ENCODE results near the gene IFIT2.
"Not testable (repeated sequence)": the region's sequence is repeated elsewhere in the genome, so short reads cannot be mapped to it uniquely, and the experiment has no call there.

The IFIT2 gene, protein sequence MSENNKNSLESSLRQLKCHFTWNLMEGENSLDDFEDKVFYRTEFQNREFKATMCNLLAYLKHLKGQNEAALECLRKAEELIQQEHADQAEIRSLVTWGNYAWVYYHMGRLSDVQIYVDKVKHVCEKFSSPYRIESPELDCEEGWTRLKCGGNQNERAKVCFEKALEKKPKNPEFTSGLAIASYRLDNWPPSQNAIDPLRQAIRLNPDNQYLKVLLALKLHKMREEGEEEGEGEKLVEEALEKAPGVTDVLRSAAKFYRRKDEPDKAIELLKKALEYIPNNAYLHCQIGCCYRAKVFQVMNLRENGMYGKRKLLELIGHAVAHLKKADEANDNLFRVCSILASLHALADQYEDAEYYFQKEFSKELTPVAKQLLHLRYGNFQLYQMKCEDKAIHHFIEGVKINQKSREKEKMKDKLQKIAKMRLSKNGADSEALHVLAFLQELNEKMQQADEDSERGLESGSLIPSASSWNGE

DNA sequence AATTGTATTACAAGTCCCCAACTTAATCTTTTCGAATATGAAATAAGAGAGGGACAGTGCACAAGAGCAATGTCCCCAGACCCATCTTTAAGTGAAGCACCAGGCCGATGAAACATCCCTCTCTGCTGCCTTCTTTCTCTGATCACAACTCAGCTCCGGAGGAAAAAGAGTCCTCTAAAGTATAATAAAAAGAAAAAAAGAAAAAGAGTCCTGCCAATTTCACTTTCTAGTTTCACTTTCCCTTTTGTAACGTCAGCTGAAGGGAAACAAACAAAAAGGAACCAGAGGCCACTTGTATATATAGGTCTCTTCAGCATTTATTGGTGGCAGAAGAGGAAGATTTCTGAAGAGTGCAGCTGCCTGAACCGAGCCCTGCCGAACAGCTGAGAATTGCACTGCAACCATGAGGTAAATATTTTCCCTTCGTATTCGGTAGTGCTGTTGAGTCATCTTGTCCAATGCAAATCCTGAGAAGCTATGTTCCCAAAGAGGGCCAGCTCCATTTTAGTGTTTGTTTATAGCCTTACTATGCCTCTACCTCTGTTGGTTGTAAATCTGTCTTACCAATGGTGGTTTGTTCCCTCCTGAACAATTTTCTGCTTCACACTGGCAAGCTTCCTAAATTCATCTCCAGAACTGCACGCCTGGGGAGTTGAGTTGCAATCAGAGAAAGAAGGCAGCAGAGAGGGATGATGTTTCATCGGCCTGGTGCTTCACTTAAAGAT, at the start of gene IFIT2:
IFIT2 (plus strand) TSS at position 326 of the 725 bp plus-strand sequence; CDS start at position 404, 78 bp downstream.
- DNase-seq, result peak; percentile 22

DNA sequence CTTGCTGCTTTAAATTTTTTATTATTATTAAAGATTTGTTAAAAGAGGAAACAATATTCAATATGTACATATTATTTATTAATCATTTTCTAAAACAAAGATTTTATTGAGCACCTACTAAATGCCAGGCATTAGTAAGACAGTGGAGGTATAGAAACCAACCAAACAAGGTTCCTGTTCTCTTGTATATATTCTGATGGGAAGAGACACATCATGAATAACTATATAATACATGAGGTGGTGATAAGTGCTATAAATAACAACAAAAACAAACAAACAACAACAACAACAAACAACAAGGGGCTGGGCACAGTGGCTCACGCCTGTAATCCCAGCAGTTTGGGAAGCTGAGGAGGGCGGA, 49.6 kb upstream of the IFIT2 start:
- DNase-seq, result no peak

DNA sequence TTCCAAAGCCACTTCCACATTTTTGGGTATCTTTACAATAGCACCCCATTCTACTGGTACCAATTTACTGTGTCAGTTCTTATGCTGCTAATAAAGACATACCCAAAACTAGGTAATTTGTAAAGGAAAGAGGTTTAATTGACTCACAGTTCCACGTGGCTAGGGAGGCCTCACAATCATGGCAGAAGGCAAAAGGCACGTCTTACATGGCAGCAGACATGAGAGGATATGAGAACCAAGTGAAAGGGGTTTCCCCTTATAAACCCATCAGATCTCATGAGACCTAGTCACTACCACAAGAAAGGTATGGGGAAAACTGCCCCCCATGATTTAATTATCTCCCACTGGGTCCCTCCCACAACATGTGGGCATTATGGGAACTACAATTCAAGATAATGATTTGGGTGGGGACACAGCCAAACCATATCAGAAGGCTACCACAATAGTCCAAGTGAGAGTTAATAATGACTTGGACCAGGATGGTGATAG, 46.7 kb upstream of the IFIT2 start:
- not testable (repeated sequence) for DNase-seq

DNA sequence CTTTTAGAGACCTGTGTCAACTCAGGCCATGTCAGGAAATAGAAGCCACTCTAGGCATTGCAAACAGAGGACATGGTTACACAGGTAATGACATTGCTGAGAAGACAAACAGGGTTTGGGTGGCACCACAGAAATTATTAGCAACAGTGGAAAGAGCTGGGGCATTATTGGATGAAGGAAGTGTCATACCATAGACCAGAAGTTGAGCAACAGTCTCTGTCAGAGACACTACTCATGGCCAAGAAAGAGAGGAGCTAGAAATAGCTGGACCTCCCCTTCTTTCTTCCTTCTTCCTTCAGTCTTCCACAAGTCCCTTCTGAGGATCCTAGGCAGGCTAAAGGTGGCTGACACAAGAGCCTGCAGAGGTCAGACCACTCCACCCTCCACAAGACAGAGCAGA, 46.1 kb upstream of the IFIT2 start:
- DNase-seq, result no peak

DNA sequence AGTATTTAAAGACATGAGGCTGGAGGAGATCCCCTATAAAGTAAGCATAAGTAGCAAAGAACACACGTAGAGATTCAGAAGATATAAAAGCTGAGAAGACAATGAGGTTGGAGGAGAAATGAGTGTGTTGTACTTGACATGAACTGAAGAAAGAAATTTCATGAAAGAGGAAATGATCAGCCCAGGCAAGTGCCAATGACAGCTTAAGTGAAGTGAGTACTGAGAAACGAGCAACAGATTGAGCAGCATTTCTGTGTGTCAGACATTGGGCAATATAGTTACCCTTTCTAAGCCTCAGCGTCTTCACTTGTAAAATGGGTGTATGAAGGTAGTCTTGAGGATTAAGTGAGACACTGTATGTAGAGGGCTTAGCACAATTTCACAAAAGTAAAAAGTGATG, 45.5 kb upstream of the IFIT2 start:
- DNase-seq, result no peak

DNA sequence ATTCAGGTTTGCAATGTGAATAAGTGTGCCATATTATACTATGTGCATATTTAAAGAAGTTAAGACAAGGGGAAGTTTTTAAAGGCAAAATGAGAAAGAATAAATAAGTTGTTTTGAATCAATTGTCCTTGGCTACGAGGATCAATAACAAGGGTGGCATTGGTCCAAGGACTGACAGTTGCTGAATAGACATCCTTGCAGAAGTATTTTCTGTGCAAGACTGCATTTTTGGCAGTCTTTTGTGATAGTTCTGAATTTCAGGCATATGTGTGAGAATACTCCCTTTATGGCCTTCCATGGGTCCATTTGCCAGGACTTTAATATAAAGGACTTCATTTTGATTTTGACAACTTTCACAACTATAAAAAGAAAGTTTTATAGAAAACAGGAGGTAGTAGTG, 44.9 kb upstream of the IFIT2 start:
- no peak for DNase-seq

DNA sequence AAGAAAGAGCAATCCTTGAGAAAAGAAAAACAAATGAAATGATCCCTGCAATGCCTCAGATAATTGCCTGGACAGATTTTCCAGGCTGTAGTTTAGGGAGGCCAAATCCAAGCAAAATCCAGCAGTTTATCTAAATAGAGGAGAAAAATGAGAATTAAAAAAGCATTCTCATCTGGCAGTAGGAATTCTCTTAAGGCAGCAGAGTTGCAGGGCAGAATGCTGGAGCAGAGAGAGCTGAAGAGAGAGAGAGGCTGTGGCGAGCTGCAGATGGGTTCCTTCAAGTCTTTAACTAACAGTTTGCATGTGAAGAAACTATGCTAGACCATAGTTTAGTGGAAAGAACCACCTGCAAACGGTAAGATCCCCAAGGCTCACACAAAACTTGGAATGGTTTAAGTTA, 44.3 kb upstream of the IFIT2 start:
- no peak for DNase-seq

DNA sequence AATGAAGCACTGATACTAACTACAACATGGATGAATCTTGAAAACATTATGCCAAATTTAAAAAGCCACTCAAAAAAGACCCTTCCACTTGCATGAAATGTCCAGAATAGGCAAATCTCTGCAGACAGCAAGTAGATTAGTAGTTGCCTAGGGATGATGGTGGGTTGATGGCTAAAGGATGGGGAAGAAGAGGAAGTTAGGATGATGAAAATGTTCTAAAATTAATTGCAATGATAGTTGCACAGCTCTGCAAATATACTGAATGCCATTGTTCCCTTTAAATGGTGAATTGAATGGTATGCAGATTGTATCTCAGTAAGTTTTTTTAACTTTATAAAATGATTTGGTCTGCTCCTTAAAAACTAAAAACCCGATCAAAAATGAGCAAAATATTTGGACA, 43.0 kb upstream of the IFIT2 start:
- DNase-seq, result no peak

DNA sequence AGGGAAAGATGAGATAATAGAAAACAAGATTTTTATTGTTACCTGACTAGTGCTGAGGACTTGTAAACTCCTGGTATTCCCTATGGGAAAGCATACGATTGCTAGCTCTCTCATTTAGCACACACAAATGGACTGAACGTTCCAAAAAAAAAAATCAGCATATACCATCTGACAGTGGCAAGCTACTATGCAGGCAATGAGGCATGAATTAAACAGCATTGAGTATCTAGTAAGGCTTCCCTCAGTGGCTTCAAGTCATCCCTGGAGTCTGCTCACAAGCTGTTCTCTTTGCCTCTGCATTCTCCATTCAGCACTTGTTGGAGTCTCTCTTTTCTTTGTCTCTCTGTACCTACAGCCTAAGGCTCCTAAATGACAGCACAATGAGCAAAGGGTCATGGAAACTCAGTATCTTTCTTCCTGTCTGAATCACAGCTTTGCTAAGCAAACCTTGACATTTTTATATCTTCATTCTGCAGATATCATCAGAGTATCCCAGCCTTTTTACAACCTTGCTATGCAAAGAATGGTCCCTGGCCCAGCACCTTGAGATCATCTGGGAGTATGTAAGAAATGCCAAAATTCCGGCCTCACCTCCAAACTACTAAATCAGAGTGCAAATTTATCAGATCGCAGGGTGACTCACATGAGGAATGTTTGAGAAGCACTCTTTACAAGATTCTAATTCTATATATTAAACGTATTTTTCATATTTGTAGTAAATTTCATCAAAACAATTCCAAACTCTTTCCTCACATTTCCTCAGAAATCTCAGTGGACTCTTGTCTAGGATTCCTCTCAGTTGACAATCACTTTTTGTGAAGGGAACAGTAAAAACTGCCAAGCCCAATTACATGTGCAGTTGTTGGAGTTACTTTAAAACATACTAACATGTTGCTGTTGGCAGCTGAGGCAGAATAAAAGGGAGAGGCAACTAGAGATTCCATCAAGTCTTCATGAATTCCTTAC, 39.5 kb upstream of the IFIT2 start:
- DNase-seq, result no peak

DNA sequence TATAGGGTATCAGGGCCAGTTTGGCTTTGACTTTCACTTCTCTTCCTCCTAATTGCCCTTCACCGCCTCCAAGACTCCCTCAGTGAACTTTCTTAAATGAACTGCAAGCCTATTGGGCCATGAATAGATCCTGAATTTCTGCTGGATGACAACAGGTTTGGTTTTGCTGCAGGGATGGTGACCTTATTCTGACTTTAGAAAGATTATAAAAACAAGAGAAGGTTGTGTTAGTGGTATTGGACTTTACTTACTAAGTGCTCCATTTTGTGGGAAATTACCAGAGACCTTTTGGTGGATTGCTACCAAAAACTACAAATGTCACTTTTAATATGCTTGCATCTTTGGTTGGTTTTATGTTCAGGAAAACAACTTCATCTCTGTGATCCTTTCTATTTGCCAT, 38.8 kb upstream of the IFIT2 start:
- no peak for DNase-seq

DNA sequence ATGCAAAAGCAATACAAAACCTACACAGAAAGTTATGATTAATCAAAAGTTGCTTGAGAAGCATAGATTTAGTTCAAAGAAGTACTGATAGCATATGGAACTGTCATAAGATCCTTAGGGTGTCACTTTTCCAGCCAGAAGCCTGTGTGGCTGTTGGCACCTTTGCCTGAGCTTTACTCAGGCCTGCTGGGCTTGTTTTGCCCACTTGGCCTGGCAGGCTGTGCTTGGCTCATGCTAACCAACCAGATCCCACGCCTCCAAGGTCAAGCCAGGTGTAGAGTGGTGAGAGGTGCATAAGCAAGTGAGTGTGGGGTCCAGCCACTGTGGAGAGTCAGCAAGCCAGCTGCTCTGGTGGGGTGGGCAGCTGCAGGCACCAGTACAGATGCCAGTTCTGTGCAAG, 38.3 kb upstream of the IFIT2 start:
- no peak for DNase-seq

DNA sequence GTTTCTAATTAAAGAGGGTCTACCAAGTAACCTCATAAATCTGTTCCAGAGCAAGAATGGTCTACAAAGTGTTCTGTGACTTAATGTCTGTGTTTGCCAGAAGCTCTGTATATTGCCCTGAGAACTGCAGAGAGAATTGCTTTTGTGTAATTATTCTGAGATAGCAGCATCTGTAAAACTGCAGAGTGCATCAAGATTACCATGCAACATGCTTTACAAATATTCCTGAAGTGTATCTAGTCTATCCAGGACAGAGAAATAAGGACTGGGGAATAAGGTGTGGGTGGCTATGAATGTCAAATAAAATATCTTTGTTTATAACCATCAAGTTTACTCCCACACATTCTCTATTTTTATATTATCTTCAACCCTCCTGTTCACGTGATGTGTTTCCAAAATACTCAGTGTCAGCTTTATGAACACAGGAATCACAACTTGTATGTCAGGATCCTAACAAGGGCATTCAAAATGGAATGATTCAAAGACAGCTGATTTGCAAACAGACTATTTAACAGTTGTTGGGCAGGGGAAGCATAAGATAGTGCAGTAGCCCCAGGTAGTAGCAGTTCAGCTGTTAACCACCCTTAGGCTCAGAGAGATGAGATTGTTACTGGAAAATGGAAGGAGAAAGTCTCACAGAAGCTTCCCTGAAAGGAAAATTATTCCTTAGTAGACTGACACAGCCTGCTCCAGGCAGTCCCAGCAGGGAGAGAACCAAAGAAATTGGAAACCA, 35.0 kb upstream of the IFIT2 start:
- no peak for DNase-seq

DNA sequence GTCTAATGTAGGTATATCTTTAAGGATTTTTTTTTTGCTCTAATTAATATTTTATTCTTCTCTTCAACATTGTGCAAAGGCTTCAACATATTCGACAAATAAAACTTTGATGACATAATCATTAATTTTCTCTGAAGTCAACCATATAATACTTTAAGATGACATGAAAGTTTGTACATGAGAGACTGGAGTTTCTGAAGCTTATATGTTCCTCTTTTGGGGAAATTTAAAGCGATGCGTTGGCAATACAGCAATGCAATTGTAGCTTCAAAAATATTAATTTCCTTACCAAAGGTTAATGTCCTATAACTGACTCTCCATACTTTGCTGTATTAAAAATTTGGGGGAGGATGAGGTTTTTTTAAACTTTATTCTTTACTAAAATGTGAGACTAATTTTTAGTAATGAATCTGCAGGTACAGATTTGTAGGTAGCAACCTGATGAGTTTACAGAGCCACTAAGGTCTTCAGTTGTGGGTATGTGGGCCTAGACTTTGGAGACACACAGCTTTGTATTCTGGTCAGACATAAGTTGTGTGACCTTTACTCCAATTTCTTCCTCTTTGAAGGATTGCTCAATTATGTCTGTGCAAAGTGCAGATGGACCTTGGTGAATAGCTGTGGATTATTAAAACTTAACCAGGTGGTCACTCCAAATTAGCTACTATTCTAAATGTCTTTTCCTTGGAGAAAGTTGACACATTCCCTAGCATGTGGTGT, 32.3 kb upstream of the IFIT2 start:
- no peak for DNase-seq

DNA sequence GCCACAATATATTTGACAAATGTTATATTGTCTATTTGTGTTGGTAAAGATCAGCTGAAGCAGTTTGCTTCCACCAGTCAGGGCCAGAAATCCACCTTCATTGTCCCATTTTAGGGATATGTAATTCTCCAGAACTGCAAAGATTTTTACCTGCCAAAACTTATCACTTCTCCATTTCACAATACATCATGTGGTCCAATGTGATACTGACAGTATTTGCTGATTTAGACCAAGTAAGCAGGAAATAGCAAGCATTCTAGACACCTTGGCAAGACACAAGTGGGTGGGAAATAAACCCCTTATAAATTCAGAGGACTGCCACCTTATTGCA, 31.7 kb upstream of the IFIT2 start:
- DNase-seq, result no peak

DNA sequence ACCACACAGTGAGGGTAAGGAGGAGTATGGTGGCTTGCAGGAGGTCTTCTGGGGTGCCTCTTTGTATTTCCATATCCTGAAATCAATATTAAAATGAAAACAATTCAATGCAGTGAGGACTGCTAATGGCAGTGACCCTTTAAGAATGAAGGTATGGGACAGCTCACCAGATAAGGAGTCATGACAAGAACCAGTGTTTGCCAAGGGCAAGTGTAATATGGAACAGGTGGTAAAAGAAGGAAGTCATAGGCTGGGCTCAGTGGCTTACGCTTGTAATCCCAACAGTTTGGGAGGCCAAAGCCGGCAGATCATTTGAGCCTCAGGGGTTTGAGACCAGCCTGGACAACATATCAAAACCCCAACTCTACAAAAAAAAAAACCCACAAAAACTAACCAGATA, 30.3 kb upstream of the IFIT2 start:
- DNase-seq, result no peak

DNA sequence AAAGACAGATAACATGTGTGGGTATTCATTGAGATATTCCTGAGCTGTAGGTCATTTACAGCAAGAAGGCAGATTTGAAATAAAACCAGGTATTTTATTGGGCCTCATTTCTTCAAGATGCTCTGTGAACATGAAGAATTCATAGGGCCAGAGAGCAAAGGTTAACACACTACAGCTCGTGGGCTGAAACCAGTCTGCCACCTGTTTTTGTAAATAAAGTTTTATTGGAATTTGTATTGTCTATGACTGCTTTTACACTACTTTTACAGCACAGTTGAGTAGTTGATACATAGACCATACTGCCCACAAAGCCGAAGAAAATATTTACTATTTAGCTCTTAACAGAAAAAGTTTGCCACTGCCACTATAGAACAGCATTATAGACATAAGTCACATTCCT, 28.2 kb upstream of the IFIT2 start:
- no peak for DNase-seq

DNA sequence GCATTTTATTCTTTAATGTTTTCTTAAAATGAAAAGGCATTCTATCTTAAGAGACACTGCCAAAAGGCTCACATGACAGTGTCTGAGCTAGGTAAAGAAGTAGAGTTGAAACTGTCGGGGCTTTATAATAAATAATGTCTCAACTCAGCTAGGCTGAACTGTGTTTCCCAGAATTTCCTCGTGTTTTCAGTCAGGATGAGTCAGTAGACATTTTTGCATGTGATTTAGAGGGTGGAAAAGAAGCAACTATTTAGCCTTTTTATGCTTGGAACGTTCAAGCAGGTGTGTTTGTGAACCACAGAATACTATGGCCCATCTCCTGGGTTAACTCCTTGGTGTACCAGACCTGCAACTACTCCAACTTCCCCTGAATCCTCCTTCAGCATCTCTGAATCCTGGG, 26.9 kb upstream of the IFIT2 start:
- no peak for DNase-seq

DNA sequence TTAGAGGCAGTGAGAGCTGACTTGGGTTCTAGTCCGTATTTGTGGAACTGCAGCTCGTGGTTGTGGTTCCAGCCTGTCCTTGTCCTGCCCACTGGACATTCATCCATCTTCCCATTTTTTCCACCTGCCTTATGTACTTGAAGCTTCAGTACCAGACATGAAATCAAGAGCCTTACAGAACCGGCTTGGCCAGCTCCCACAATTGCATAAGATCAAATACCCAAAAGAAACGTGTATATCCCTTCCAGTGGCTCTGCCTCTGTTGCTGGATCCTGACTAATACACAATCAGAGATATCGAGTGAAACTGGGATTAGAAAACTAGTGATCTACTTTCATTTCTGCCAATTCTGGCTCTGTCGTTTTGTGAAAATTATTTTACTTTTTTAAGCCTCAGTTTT, 26.5 kb upstream of the IFIT2 start:
- DNase-seq, result no peak

DNA sequence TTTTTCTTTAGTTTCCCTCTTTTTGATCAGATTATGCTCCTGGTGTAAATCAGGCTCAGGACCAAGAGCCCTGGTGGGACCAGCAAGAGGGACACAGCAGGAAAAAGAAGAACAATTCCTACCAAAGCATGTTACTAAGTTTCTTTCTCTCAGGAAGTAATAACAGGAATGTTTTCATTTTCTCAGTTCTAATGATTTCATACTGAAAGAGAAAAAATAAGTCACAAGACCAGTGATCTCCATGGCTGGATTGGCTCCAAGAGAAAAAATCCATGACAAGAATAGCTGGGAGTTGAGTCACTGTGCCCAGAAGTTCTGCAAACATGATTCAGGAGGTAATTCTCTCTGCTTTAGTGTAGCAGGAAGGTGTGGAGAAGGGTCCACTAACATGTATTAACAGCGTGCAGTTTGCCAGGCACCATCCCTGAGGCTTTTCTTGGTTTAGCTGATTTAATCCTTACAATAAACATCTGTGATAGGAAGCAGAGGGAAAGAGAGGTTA, 23.8 kb upstream of the IFIT2 start:
- no peak for DNase-seq

DNA sequence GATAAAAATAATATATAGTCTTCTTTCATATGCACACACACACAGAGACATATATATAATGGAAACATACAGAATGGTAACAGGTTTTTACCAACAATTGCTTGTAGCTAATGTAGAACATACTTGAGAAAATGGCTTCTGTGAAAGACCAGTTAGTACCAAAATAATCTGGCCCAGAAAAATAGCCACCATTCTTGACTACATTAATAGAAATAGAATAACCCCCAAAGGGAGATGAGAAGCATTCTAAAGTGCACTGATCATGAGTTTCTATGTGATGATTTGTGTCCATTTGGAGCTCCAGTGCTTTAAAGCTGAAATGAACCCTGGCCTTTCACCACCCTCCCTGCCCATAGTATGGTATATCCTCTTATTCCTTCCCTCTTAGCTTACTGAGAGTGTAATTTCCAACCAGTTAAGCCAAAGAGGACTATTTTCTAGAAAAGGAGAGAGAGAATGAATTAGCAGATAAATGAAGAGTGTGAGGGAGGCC, 22.9 kb upstream of the IFIT2 start:
- no peak for DNase-seq

DNA sequence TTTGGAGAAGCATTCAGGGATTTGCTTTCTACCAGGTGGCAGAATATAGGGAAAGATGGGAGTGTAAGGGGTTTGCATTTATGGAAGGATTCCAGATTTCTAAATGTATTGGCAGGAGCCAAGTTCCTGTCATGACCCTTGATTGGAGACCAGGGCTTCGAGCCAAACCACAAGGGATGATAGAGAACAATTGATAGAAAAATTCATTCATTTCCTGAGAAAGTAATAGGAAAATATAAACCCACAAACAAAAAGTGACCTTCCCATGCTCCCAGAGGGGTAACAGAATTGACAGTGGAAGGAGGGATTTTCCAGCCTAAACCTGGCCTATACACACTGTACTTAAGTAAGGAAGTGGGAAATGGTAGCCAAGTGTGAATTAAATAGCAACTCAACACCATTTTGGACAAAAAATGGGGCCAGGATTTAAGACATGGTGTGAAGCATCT, 22.4 kb upstream of the IFIT2 start:
- DNase-seq, result peak; percentile 41

Measured in NCI-H1105 (cell line).